ENCODE results near the gene GCNA. TPM values are rescaled to one million over a fixed set of nuclear protein-coding genes. Genes with fewer than 3 reads are reported as not detected.

The GCNA gene
- total RNA-seq (2022; extraction: Qiagen RNA extraction; ENCODE audit: low read depth), result 1.1 to 1.8 TPM (median 1.2 TPM) in 5 replicates

GRCh38 chrX:71578253-71579135 lies at the start of gene GCNA:
GCNA (plus strand) TSS chrX:71578437; CDS start chrX:71580822, 2,385 bp downstream.

GRCh38 chrX:71532753-71533425 lies 45.3 kb upstream of the GCNA start, which contains the start of gene OGT:
OGT (plus strand) TSS chrX:71533104; CDS start chrX:71533300, 196 bp downstream.

GRCh38 chrX:71618303-71618721 lies 40.1 kb downstream of the GCNA start, which contains the start of gene CXCR3:
CXCR3 (minus strand) TSS chrX:71618511; CDS start chrX:71618449, 62 bp downstream.

Other genes starting within 250 kb of the GCNA start
- gene TAF1, start 212.1 kb upstream of the GCNA start, total RNA-seq (2022; extraction: Qiagen RNA extraction; ENCODE audit: low read depth), result 15.4 to 18.7 TPM (median 17.8 TPM) in 5 replicates
- gene OGT, start 45.3 kb upstream of the GCNA start, total RNA-seq (2022; extraction: Qiagen RNA extraction; ENCODE audit: low read depth), result 27.4 to 46.5 TPM (median 43.5 TPM) in 5 replicates
- gene CXCR3, start 40.1 kb downstream of the GCNA start, total RNA-seq (2022; extraction: Qiagen RNA extraction; ENCODE audit: low read depth), result 0.13 TPM in 2 of 5 replicates, not detected in the others
- gene CXorf49, start 139.8 kb downstream of the GCNA start, total RNA-seq (2022; extraction: Qiagen RNA extraction; ENCODE audit: low read depth), result not detected in 5 replicates
- gene CXorf49B, start 184.9 kb downstream of the GCNA start, total RNA-seq (2022; extraction: Qiagen RNA extraction; ENCODE audit: low read depth), result not detected in 5 replicates